HG02623 (cell line): ENCODE measurements around the gene LRRC43.
A peak's percentile ranks its signal among the peaks of the same experiment; 100 is the strongest.
"Not testable (repeated sequence)": the region's sequence is repeated elsewhere in the genome, so short reads cannot be mapped to it uniquely, and the experiment has no call there.

Experiments used
- ATAC-seq: cut with Tn5 transposase; IDR thresholded peaks from one replicate; pipeline ENCODE4 v1.9.1; 2021; ENCODE audit warnings: moderate library complexity; ENCODE audit not compliant: unreplicated experiment

The LRRC43 gene

DNA sequence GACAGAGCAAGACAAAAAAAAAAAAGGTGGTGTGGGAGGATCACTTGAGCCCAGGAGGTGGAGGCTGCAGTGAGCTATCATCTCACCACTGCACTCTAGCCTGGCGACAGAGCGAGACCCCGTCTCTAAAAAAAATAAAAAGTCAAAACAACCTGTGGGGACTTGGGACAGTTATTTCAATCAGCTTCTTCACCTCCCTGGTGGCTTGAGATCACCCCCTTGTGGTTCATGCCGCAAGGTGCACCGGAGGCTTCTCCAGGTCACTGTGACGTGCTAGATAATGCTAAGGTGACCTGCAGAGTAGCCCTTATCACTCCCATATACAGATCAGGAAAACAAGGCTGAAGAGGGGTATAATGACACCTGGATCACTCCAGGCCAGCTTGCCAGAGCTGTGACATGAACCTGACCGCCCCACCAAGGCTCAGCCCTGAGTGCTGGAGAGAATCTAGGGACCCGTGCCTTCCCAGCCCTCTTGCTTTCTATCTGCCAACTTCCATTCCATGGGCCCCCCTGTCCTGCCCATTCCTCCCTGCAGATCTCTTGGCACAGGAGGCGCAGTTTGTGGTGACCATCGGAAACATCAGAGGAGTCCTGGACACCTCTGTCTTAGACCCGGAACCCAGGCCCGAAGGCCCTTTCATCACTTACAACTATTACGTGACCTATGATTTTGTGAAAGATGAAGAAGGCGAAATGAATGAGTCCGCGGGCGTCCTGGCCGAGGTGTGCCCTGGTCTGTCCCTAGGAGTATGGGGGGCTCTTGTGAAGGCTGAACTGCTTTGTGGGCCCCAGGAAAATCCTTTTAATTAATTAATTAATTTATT lies 8.1 kb downstream of the LRRC43 start:
- ATAC-seq: no peak

DNA sequence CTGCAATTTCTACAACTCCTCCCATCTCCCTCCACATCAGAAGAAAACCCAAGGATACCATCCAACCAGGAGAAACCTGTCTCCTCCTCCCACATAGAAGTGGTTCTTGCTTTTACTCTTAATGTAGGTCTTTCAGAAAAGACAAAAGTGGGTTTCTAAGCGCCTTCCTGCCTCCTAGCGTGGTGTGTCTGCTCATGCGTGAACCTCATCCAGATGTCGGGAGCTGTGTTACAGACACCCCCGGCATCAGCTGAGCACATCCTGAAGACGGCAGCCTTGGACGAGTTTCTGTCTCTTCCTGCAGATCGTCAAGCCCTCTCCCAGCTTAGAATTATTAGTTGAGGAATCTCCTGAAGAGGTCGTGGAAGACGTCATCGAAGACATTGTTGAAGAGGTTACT lies 9.5 kb downstream of the LRRC43 start:
- ATAC-seq: no peak

DNA sequence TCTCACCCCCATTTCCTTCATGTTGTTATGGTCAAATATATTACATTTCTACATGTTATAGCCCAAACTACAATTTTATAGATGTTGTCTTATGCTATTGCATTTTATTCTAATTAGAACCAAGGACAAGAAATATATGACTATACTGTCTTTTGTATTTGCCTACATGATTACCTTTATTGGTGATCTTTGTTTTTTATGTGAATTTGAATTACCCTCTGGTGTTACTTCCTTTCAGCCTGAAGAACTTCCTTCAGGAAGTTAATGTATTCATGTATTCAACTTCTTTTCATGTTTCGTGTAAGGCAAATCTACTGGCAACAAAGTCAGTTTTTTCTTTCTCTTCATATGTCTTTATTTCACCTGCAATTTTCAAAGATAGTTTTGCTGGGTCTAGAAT lies 11.9 kb downstream of the LRRC43 start:
- ATAC-seq: no peak

DNA sequence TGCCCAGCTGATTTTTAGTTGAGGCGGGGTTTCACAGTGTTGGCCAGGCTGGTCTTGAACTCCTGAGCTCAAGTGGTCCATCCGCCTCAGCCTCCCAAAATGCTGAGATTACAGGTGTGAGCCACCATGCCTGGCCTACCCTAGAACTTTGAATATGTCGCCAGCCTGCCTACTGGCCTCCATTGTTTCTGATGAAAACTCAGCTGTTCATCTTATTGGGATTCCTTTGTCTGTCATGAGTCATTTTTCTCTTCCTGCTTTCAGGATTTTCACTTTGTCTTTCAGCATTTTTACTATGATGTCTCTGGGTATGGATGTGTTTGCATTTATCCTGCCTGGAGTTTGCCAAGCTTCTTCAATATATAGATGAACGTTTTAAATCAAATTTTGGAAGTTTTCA lies 12.5 kb downstream of the LRRC43 start:
- ATAC-seq: no peak

DNA sequence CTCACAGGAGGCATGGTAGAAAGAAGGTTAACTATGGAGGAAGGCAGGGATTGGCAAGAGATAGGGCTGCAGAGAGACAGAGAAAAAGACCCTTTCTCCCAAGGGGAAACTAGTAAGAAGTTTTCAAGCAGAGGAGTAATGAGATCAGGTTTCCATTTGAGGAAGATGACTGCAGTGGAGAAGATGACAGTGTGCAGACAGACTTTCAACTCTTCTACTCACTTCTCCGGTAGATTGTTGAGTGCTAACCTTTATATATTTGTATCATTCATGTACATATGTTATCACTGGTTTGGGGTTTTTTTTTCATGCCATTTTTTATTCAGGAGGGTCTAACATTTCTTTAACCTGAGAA lies 14.7 kb downstream of the LRRC43 start:
- ATAC-seq: no peak

DNA sequence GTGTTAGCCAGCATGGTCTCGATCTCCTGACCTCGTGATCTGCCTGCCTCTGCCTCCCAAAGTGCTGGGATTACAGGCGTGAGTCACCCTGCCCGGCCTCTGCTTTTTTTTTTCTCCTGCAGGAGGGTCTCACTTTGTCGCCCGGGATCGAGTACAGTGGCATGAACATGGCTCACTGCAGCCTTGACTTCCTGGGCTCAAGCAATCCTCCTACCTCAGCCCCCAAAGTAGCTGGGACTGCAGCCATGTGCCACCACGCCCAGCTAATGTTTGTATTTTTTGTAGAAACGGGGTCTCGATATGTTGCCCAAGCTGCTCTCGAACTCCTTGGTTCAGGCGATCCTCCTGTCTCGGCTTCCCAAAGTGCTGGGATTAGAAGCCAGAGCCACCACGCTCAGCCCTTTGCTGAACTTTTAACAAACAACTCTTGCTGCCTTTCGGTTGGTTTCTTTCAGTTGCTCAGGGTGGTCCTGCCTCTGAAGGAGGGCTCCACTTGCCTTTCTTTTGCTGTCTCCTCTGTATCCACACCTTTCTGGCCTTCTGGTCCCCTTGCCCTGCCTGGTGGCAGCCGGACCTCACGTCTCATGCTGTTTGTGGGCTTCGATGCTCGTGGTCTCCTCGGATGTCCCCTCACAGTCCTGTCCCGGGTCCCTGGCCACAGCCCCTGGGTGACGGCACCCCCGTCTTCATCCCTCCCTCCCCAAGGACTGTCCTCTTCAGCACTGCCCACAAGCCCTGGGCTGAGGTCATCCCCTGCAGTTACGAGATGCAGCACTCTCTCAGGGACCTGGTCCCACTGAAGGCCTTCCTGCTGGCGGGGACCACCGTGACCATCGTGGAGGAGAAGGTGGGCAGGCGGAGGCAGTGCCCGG lies 16.8 kb downstream of the LRRC43 start:
- ATAC-seq: no peak

DNA sequence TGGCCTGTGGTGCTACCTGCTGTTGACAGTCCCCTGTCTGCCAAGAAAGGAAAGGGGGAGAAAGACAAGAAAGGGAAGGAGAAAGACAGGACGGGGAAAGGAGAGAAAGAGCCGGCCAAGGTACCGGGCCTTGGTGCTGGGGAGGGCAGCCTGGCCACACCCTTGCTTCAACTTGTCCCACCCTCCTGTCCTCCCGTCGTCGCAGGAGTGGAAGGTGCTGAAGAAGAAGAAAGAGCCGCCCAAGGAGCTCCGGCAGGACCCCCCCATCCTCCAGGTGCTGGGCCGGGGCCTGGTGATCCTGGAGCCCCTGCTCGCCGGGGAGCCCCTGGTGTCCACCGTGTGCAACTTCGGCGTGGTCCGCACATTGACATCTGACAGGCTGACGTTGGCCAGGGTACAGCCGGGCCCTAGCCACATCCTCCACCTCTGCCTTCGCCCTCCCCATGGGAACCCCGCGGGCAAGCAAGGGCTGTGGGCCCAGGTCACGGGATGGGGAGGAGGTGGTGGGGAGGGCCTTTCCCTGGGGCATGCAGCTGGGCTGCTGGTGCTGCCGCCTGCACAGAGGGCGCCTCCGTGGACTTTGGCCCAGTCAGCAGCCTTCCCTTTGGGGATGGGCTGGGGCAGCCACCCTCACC lies 17.7 kb downstream of the LRRC43 start:
- no peak for ATAC-seq

DNA sequence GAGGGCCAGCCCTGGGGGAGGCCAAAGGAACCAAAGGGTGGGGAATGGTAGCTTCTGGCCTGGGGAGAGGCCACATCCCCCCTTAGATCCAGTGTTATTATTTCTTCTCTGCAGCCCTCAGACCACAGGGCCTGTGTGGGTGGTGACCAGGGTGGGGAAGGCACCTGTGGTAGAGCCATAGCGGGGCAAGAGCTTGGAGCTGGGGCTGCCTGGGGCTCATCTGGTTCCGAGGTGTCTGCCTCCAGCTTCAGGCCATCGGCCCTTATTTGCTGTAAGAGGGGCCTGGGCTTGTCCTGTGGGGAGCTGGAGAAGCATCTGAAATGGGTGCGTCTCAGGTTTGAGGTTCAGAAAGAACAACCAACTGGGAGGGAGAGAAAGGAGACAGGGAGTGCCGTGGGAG lies 18.5 kb downstream of the LRRC43 start:
- no peak for ATAC-seq

DNA sequence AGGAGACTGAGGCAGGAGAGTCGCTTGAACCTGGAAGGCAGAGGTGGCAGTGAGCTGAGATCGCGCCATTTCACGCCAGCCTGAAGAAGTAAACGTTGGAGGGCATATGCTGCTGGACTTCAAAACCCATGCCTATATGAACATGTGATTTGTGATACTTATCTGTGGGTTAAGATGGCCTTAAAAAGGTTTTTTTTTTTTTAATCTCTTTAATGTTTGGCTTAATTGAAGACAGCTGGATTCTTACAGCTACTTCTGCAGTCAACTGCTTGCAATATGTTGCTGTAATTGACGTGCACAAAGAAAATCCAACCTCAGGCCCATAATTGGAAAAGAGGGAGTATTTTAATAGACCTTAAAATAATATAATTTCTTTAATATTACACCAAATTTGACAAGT lies 19.1 kb downstream of the LRRC43 start:
- no peak for ATAC-seq

DNA sequence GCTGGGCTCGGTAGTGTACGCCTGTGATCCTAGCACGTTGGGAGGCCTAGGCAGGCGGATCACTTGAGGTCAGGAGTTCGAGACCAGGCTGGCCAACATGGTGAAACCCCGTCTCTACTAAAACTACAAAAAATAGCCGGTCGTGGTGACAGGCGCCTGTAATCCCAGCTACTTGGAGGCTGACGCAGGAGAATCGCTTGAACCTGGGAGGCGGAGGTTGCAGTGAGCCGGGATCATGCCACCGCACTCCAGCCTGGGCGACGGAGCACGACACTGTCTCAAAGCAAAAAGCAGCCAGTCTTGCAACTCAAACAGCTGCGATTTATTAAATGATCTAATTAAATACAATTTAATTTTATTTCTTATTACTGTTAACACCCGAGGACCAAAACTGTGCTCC lies 19.9 kb downstream of the LRRC43 start:
- not testable (repeated sequence) for ATAC-seq

DNA sequence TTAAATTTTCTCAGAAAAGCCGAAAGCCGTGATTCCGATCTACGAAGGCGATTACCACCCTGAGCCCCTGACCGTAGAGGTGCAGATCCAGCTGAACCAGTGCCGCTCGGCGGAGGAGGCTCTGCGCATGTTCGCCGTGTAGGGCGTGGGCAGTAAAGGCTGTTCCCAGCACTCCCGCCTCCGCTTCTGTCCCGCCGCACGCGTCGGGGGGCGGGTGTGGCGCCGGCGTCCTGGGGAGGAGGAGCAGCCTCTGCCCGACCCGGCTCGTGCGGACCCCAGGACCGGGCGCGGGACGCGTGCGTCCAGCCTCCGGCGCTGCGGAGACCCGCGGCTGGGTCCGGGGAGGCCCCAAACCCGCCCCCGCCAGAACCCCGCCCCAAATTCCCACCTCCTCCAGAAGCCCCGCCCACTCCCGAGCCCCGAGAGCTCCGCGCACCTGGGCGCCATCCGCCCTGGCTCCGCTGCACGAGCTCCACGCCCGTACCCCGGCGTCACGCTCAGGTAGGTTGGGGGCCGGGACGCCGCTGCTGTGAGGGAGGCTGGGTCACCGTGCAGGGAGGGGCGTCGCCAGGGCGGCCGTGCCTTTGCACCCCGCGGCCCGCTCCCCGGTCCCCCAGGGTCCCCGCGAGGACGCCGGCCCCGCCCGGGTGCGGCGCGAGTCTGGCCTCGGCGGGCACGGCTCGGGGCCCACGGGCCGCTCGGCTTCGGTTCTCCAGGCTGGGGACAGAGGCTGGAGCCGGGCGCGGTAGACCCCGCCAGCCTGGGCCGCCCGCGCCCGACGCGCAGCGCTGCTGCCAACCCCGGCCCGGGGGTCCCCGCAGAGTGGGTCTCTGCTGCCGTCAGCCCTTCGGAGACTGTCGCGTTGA lies 20.6 kb downstream of the LRRC43 start, which contains the start of gene B3GNT4:
Gene B3GNT4 (plus strand): TSS at position 409 of the 866 bp plus-strand sequence. CDS start 910 bp downstream, outside the sequence.
- ATAC-seq: peak; percentile 39

DNA sequence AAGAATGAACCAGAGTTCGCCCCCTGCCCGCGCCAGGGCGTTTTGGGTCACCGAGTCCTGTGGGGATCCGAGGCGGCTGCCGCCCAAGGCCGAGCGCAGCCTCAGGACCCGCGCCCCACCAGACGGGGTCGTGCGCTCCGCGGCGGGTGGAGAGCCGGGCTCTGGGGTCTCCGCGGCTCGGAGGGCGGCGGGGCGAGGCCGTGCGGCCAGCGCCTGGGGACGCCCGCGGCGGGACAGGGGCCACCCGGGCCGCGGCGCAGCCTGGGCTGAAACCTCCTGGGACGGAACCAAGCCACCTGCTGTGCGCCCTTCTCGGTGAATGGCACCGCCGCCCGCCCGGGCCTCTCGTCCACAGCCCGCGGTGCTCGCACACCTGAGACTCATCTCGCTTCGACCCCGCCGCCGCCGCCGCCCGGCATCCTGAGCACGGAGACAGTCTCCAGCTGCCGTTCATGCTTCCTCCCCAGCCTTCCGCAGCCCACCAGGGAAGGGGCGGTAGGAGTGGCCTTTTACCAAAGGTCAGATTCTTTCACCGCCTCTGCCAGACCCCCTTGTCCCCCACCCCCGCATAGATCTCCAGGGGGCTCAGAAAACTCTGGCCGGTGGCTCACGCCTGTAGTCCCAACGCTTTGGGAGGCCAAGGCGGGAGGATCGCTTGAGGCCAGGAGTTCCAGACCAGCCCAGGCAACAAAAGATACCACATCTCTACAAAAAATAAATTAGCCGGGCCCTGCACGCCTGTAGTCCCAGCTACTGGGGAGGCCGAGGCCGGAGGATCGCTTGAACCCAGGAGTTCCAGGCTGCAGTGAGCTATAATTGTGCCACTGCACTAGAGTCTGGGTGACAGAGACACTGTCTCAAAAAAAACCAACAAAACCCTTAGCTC lies 21.5 kb downstream of the LRRC43 start:
- ATAC-seq: no peak

DNA sequence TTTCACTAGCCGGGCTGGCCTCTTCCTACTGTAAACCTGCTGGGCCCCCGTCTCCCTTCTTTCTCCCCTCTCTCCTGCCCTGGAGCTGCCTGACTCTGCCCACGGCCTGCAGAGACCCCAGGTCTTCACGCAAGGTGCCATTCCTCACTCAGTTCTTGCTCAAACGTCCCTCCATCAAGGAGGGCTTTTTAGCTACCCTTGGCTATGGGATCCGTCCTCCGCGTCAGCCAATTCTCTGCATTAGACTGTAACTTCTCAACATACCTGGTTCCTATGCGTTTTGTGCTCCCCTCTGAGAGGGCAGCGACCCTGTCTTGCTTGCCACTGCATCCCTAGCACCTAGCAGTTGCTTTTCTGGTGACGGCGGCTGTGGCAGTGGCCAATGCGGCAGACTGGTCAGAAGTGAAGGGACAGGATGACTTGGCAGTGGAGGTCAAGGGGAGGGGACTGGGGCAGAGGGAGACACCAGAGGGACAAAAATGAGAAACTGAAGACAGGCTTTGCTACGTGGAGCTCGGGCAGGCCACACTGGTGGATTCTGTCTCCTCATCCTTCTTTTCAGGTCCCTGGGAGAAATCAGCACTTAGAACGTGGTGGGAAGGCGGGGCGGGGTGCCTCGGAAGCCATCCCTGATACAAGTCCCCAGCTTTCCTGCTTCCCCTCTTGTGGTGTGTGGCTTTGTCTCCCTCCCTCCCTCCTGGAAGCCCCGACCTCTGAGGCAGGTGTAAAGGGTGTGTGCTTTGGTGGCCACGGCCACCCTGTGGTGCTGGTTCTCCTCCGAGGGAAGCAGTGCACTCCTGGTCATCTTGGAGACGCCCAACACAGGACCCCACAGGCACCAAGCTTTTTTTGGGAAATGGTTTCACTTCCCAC lies 22.4 kb downstream of the LRRC43 start:
- ATAC-seq: no peak

DNA sequence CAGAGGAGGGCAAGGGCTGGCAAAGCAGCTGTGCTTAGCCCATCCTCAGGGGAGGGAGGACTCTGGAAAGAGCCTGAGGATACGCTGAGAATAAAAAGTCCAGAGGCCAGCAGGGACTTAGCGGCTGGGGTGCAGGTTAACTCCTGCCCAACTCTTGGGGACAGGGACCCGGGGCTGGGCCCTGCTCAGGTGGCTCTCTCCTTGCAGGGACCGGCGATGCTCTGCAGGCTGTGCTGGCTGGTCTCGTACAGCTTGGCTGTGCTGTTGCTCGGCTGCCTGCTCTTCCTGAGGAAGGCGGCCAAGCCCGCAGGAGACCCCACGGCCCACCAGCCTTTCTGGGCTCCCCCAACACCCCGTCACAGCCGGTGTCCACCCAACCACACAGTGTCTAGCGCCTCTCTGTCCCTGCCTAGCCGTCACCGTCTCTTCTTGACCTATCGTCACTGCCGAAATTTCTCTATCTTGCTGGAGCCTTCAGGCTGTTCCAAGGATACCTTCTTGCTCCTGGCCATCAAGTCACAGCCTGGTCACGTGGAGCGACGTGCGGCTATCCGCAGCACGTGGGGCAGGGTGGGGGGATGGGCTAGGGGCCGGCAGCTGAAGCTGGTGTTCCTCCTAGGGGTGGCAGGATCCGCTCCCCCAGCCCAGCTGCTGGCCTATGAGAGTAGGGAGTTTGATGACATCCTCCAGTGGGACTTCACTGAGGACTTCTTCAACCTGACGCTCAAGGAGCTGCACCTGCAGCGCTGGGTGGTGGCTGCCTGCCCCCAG lies 23.4 kb downstream of the LRRC43 start:
- no peak for ATAC-seq

DNA sequence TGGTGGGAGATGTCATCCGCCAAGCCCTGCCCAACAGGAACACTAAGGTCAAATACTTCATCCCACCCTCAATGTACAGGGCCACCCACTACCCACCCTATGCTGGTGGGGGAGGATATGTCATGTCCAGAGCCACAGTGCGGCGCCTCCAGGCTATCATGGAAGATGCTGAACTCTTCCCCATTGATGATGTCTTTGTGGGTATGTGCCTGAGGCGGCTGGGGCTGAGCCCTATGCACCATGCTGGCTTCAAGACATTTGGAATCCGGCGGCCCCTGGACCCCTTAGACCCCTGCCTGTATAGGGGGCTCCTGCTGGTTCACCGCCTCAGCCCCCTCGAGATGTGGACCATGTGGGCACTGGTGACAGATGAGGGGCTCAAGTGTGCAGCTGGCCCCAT lies 24.1 kb downstream of the LRRC43 start:
- ATAC-seq: no peak

DNA sequence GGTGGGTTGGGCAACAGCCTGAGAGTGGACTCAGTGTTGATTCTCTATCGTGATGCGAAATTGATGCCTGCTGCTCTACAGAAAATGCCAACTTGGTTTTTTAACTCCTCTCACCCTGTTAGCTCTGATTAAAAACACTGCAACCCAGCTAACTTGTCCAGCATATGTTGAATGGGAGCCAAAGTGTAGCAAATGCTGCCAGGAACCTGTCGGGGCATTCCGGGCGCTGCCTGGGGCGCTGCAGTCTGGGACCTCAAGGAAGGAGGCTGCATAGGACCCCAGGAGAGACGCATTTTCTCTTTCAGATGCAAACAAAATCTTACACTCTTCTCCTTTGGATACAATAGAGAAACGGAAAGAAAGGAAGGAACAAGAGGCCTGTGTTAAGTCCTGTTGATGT lies 24.5 kb downstream of the LRRC43 start:
- no peak for ATAC-seq

DNA sequence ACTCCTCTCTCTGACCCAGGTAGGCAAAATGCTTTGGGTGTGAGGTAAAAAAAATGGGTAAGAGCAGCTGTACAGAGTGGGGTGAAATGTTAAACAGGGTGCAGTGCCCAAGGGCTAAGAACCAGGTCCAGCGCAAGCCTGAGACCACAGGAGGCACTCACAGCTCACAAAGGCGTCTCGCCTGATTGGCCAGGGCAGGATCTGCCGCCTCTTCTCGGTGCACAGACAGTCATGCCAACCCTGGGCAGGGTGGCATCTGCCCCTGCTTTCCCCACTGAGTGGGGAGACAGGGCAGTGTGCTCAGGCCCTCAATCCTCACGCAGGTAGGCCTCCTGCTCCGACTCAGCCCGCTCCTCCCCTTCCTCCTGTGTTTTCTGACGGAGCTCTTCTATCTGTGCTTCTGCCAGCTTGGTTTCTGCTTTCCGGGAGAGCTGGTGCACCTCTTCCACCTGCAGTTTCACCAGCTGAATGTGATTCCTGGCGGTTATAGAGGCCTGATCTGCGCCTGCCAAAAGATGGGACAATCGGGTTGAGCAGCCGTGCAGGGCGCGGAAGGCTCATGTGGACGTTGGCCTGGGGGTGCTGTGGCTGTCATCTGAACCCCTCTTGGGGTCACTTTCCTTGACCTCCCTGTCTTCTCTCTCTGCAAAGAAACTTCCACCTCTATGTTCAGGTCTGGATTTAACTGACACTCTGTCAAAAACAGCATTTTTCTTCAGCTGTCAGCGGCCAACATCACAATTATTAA lies 25.3 kb downstream of the LRRC43 start:
- ATAC-seq: no peak
